Midbrain (tissue), 1 donor: ENCODE measurements around the gene ASPSCR1.
A peak's percentile ranks its signal among the peaks of the same experiment; 100 is the strongest.

Experiments used
- DNase-seq: peaks from one replicate; lab custom pipeline; 2025; lab: John Stamatoyannopoulos, UW

The ASPSCR1 gene

GRCh38 chr17:82041144-82041814 lies 63.9 kb downstream of the ASPSCR1 start:
- no peak for DNase-seq

GRCh38 chr17:82042649-82043048 lies 65.2 kb downstream of the ASPSCR1 start:
- DNase-seq, result no peak

- DNase-seq, result no peak
These were observed 66.1 kb downstream of the ASPSCR1 start for GRCh38 chr17:82043507-82043906.

- no peak for DNase-seq
These were observed 68.6 kb downstream of the ASPSCR1 start for GRCh38 chr17:82045936-82046484.

GRCh38 chr17:82046903-82047302 lies 69.5 kb downstream of the ASPSCR1 start:
- no peak for DNase-seq

GRCh38 chr17:82047379-82047778 lies 70.0 kb downstream of the ASPSCR1 start:
- no peak for DNase-seq

- no peak for DNase-seq
These were observed 70.6 kb downstream of the ASPSCR1 start for GRCh38 chr17:82047914-82048570.

- DNase-seq, result no peak
These were observed 71.1 kb downstream of the ASPSCR1 start for GRCh38 chr17:82048571-82048971.

GRCh38 chr17:82049106-82049505 lies 71.7 kb downstream of the ASPSCR1 start:
- no peak for DNase-seq

GRCh38 chr17:82049521-82049971 lies 72.1 kb downstream of the ASPSCR1 start:
- no peak for DNase-seq

GRCh38 chr17:82050152-82050760 lies 72.8 kb downstream of the ASPSCR1 start:
- no peak for DNase-seq

GRCh38 chr17:82050761-82051641 lies 73.6 kb downstream of the ASPSCR1 start:
- no peak for DNase-seq

- DNase-seq, result peak; percentile 86
These were observed 74.6 kb downstream of the ASPSCR1 start, which contains the start of the genes GPS1 and RFNG for GRCh38 chr17:82051776-82052637. Gene GPS1 (plus strand): TSS chr17:82051898. CDS start chr17:82051932, 34 bp downstream. Gene RFNG (minus strand): TSS chr17:82051811. CDS start chr17:82051766, 45 bp downstream.

- DNase-seq, result no peak
These were observed 75.2 kb downstream of the ASPSCR1 start for GRCh38 chr17:82052638-82053059.

- no peak for DNase-seq
These were observed 75.7 kb downstream of the ASPSCR1 start for GRCh38 chr17:82053130-82053529.

GRCh38 chr17:82053556-82054263 lies 76.3 kb downstream of the ASPSCR1 start:
- DNase-seq, result no peak

- DNase-seq, result no peak
These were observed 77.1 kb downstream of the ASPSCR1 start for GRCh38 chr17:82054351-82055022.

GRCh38 chr17:82055023-82055964 lies 77.9 kb downstream of the ASPSCR1 start:
- no peak for DNase-seq
